Measurements from ENCODE around the gene GABRA5.
"Not testable (repeated sequence)": the region's sequence is repeated elsewhere in the genome, so short reads cannot be mapped to it uniquely, and the experiment has no call there.

The GABRA5 gene

DNA sequence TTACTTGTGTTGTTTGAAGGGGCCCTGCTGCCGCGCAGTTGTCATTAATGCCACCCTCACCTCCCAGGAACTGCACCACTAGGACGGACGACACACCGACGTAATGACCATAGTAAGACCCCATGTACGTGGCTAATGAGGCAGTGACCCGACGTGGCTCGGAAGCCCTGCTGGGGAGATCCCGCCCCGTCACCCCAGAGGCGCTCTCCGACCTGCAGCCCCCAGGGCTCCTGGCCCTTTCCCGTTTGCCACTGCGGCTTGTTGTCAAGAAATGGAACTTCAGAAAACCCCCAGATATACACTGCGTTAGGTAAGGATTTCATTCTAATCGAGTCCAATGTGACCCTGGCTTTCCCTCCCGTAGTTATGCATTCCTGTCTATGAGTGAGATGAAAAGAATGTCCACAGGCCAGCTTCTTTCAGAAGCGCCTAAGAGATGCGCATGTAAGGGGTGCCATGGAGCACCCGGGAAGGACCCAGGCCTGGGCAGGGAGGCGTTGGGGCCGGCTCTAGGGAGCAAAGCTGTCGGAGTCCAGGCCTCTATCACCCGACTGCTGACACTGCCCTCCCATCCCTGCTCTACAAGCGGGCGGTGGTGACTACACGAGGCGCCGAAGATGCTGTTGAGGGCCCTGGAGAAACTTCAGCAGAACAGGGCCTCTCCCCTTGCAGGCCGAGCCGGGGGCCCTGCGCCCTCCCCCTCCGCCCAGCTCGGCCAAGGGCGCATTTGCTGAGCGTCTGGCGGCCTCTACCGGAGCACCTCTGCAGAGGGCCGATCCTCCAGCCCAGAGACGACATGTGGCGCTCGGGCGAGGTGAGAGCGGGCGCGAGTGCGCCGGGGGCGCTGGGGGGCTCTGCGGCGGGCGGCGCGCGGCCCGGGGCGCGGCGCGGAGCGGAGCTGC lies at the start of gene GABRA5:
GABRA5 (plus strand) TSS at position 765 of the 902 bp plus-strand sequence. CDS start 2,187 bp downstream, outside the sequence.
- peak; percentile 9 for DNase-seq

DNA sequence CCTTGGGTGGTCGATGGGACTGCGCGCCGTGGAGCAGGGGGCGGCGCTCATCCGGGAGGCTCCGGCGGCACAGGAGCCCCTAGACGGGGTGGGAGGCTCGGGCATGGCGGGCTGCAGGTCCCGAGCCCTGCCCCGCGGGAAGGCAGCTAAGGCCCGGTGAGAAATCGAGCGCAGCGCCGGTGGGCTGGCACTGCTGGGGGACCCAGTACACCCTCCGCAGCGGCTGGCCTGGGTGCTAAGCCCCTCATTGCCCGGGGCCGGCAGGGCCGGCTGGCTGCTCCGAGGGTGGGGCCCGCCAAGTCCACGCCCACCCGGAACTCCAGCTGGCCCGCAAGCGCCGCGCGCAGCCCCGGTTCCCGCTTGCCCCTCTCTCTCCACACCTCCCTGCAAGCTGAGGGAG lies 35.7 kb upstream of the GABRA5 start:
- not testable (repeated sequence) for DNase-seq

DNA sequence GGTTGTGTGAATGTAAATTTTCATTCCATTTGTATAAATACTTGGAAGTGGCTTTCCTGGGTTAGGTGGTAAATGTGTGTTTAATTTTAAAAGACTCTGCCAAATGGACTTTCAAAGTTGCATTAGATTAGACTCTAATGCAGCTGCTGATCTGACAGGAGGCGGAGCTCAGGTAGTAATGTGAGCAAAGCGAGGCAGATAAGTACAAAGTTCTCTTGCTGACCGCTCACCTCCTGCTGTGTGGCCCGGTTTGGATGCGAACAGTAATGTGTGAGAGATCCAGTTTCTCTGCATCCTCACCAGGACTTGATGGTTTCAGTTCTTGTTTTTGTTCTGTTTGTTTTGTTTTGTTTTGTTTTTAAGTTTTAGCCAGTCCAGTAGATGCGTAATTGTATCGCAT lies 34.9 kb upstream of the GABRA5 start:
- DNase-seq, result no peak

DNA sequence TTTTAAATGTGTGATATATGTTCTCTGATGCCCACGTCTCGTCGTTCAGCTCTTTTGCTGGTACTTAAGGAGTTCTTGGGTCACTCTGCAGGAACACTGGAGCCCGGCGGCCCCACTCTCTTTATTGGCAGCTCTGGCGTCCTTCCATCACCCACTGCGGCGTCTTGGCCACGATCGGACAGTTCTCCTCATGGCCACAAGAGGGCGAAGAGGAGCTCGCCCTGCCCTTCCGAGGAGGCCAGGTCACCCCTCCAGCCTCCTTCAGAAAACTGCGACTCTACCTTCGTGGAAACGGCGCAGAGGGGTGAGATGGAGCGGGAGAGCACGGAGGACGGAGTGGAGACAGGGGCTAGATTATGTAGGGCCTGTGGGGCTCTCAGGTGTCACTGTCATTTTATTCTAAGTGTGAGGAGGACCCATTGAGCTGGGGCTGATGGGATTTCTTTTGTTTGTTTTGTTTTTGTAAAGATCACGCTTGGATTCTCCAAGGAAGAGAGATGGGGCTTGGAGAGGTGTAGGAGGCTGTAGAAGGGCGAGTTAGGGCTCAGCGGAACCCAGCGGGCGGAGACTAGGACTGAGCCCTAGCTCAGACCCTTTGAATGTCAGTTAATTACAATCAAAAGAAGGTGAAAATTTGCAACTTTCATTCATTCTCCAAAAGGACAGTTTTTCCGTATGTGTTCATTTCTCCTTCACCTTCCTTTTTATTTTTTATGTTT lies 28.0 kb upstream of the GABRA5 start:
- peak; percentile 33 for DNase-seq

DNA sequence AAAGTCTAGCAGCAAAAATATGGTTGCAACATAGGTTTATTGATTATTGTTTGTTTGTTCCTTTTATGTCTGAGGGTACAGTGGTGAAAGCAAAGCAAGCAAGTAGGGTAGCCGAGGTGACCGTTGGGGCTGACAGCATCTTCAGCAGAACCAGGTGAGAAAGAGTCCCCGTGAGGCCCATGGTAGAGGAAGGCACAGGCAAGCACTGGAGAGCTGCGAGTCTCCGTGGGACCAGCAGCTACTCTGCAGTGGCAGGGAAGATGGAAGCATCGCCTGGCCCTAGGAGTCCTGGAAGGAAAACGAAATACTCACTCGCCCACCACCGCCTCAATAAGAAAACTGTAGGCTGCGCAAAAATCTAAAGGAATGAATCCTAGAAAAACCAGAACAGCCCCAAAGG lies 25.3 kb upstream of the GABRA5 start:
- DNase-seq, result no peak

DNA sequence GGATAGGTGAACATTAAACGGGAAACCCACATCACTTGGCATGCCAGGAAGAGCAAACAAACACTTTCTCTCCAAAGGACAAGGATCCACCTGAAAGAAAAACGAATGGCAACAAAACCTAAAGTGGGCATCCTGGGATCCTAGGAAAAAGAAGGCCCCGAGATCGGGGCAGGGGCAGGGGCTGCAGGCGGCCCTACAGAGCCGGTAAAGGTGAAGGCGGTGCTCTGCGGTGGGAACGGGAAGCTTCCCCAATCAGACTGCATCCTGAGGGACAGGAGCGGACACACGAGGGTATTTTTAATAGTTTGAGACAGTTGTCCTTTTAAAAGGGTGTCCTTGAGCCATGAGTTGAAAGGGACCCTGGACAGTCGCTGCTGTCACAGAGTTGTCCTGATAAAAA lies 24.9 kb upstream of the GABRA5 start:
- no peak for DNase-seq

DNA sequence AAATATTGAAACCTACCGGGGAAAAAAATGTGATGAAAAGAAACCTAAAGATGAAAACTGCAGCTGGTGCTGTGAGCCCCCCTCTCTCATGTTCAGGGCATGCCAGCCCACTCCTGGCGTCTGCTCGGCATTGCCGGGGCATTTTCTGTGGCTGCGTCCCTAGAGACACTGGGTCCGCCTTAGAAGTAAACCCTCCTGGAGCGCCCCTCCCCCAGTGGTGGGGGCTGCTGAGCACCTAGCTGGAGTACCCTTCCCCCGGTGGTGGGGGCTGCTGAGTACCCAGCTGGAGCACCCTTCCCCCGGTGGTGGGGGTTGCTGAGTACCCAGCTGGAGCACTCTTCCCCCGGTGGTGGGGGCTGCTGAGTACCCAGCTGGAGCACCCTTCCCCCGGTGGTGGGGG lies 24.5 kb upstream of the GABRA5 start:
- no peak for DNase-seq

DNA sequence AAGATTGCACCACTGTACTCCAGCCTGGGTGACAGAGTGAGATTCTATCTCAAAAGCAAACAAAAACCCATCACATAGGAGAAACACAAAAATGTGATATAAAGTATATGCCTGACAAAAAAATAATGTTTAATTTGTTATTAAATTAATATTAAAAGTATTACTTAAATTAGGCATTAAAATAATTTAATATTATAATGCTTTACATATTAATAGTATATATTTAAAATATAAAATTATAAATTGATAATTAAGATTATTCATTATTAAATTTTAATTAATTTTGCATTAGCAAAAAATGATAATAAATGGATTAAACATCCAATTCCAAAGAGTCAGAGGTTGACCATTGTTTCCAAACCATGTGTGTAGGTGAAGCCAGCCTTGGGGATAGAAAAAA lies 22.0 kb upstream of the GABRA5 start:
- DNase-seq, result no peak

DNA sequence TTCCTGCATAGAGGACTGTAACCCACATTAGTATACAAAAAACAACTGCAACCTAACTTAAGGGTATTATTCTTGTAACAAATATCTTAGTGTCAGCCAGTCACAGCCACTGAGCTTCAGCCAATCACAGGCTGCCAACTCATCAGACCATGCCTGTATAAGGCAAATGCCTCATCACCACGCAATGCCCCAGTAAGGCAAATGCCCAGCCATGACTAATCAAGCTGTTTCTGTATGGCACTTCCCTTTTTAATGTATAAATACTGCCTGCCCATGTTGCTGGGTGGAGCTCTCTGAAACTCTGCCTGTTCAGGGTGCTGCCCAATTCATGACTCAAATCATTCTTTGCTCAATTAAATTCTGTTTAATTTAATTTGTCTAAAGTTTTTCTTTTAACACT lies 18.4 kb upstream of the GABRA5 start:
- no peak for DNase-seq

DNA sequence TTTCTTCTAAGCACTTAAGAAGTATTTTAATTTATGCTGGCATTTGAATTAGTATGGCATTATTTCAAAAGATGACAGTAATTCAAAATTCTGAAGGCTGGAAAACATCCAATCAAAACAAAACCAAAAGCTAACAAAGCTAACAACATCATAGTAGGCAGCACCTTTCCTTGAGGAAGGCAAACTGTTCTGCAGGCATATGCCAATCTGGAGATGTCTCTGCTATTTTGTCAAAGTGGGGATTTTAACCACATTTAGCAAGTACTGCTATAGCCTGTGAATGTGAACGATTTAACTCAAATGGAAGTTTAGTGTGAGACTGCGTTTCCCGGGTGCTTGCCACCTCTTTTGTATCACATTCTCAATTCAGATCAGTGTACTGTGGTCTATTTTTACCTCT lies 16.7 kb upstream of the GABRA5 start:
- DNase-seq, result no peak

DNA sequence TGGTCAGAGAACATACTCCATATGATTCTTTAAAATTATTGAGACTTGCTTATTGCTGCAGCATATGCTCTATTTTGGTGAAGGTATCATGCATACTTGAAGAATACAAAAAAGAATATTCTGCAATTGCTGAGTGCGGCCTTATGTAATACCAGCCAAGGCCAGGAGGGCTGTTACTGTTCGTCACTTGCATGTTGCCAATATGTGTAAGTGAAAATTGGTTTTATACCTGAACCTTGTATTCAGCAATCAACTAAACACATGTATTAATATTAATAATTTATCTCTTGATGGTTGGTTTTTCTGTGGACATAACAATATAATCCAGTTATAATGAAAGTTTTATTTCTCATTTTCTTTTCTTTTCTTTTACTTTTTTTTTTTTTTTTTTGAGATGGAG lies 13.9 kb upstream of the GABRA5 start:
- DNase-seq, result no peak

DNA sequence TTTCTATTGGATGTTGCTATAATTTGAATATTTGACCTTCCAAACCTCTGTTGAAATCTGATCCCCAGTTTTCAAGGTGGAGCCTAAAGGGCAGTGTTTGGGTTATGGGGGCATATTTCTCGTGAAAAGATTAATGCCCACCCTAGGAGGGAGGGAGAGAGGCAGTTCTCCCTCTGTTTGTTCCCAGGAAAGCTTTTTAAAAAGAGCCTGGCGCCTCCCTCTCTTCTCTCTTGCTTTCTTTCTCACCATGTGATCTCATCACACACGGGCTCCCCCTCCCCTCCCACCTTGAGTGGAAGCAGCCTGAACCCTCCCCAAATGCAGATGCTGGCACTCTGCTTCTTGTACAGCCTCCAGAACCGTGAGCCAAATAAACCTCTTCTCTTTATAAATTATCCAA lies 12.4 kb upstream of the GABRA5 start:
- DNase-seq, result no peak

DNA sequence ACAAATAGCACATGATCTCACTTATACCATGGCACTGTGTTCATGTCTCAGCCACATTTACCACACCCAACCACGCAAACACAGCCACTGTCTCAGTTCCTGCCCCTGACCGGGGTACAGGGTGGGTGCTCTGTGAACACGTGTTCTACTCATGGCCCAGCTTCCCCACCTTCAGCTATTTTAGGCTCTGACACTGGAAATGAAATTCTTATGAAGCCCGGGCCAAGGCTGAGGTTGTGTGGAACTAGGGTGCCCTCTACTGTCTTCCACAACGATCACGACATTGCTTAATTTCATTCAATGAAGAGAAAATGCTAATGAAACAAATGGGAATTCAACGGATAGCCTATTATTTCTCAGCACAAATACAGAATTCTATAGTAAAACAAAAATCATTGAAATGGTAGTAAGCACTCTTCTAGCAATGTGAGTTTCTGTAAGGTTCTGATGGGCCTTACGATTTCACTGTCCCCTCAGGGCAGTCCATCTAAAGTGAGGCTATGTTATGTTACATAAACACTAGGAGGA lies 2.1 kb upstream of the GABRA5 start:
- DNase-seq, result peak; percentile 52

DNA sequence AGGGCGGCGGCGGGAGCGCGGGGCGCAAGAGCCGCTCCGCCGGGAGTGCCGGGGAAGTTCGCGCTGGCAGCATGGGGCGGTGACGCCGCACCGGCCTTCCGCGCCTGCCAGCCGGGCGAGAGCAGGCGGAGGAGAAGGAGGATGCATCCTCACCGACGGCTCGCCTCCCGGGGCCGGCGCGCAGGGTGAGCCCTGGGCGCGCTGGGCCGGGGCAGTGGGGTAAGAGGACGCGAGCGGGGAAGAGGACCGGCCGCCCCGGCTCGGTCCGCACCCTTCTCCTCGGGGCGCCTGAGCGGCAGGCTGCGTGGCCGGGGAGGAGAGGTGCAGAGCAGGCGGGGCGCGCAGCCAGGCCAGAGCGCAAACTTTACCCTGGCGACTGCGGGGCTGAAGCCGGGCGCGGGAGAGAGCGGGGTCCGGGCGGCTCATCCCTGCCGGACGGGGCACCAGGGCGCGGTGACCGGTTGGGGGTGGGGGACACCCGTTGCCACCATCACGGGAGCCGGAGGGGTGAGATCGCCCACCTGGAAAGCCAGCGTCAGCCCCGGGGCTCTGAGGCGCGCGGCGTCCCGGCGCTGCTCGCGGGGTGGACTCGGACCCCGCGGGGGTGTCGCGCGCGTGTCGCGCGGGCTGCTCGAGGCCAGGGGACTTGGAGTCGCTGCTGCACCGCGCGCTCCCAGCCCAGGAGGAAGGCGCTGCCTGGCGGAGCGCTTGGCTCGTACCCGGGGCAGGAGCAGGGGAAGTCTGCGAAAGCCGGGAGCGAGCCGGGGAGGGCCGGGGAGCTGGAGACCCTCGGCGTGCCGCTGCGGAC lies 542 bp downstream of the GABRA5 start:
- DNase-seq, result no peak

DNA sequence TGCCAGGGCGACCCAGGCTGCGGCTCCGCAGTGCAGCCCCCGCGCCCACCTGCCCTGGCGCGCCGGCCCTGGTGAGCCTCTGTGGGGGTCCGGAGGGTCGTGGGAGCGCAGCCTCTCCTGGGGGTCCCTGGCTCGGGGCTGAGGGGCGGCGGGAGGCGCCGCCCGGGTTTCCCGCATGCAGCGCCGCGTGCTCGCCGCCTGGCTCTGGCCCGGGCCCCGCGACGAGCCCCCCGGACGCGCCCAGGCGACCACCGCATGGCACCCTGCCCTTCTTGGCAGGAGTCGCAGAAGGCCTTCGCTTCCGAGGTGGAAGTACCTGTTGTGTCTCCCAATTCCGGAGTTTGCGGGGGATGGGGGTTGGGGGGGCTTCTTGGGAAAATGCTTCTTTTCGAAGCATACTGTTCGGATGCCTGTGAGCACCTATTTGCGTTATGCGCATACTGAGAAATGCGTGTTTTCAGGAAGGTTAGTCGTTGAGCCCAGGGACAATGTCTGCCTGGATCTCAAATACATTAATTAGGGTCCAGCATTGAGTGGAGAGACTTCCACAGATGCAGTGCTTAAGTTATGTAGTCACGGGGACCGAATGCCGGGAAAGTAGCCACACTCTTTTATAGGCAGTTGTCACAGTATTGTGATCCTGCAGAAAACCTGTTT lies 1.3 kb downstream of the GABRA5 start:
- DNase-seq, result no peak

DNA sequence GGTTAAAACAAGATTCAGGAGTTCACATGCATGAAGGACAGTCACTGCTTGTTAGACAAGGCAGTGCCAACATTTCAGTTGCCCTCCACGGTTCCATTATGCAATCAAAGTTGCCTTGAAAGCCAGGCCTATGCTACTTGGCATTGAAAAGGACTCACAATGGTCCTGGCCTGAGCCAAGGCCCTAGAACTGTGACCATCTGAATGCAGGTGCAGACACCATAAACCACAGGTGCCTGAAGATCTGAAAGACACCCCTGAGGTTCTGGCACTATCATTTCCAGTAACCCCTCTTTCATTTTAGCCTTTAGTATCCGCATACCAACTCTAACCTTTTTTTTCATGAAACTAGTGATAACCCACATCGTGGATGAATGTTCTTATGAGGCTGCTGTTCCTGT lies 2.8 kb downstream of the GABRA5 start:
- DNase-seq, result no peak

DNA sequence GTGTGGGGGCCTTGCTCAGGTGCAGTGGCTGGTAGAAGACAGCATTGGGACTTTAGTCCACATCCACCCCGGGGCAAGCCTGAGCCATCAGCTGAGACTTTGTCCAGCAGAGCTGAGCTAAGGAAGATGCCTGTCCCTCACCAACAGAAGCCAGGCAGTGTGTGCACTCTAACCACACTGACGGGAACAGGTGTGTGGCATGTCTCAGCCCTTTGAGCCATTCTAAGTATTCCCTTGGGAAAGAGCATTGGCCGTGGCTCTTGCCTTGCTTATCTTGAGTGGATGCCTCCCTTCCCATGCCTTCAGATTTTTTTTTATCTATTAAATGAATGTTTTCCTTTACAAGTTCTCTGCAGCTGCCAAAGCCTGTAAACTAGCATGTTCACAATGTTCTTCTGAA lies 3.5 kb downstream of the GABRA5 start:
- DNase-seq, result no peak

DNA sequence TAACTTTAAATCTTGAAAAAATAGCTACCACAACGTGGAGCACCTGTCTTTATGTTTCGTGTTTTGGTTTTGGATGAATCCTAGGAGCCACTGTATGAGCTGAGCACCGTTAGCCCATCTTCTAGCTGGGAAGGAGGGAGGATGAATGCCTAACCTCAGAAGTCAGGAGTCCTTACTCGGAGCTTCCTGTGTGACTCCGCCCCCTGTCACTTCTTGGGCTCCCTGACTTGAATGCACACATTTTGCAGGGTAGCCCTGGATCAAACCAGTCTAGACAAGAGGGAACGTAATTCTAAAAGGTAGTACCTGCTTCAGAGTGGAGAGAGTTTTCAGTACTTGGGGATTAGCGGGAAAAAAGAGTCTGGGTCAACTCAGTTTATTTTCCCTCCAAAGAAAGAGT lies 5.3 kb downstream of the GABRA5 start:
- DNase-seq, result no peak

DNA sequence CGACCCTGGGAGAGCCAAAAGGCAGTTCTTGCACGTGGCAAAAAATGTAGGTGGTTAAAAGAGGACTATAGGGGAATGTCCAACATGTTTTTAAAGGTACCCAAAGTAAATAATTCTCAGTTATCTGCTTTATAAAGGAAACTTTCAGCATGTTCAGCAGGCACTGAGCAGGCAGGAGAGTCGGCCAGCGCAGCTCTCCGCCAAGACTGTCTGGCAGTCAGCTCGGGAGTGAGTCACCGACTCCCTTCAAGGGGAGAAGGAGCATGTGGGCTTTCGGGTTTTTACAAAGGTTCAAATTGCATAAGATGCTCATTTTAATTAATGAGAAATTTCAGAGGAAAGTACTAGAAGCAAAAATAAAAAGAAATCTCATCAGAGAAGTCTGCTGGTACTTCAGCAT lies 7.0 kb downstream of the GABRA5 start:
- no peak for DNase-seq

DNA sequence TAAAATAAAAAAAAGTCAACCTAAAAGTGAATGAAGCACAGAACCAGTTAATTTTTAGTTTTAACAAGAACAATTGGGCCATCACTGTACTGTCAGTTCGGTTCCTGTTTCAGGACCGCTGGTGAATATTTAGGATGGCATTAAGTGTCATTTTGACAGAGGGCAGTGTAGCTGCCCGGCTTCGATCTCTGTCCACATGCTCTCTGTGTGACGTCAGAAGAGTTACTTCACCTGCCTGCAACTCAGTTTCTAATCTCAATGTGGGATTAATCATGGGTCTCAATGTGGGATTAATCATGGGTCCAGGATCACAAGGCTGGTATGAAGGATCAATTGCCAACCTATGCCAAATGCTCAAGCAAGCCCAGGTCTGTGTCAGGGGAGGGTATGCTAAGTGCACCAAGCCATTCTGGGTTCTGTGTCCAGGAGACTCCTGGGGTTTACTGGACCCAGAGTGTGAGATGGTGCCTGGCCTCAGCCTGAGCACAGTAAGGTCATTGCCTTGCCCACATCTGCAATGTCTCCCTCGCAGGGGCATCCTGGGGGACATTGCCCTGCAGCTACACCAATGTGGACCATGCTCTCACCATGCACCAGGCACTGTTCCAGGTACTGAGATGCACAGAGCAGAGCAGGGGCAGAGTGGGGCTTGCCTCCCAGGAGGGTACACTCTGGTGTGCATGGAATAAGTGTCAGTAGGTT lies 8.1 kb downstream of the GABRA5 start:
- DNase-seq, result no peak

DNA sequence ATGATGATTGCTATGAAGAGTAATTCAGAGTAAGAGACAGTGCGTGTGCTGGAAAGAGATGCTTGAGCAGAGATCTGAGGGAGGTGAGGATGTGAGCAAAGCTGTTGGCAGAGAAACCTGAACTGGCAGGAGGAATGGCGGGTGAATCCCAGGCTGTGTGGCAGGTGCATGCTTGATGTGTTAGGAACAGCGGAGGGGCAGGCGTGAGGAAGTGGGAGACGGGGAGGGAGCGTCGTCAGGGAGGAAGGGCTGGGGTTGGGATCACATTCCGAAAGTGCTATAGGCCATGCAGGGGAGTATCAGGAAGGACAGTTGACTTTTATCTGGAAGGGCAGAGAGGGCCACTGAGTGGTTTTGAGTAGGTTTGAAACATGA lies 8.6 kb downstream of the GABRA5 start:
- no peak for DNase-seq

DNA sequence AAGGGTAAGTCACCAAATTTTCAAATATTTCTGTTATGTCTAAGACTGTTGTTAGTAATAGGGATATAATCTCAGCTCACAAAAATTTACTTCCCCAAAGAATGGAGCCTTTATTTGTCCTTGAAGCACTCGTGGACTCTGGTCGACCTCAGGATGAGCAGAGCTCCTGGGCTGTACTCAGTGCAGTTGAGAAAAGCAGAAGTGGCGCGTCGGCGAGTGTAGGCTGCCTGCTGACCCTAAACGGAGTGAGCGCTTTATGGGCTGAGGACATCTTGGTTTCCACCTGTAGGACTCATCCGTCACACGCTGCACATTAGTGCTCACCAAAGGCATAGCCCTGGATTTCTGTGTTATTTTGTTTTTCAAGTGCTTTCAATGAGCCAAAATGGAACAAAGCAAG lies 11.0 kb downstream of the GABRA5 start:
- no peak for DNase-seq

Measured in hematopoietic multipotent progenitor cell treated with erythropoietin and hydrocortisone succinate and interleukin-3 and kit ligand, for 6 days (in vitro differentiated cells).